ENCODE measurements around the gene AHSA1. TPM values are rescaled to one million over a fixed set of nuclear protein-coding genes. Genes with fewer than 3 reads are reported as not detected.

Gene AHSA1
- total RNA-seq, 2 experiments from 2014 or later, result 152 to 162 TPM

- H3K27me3 Mint-ChIP-seq, result no peaks in the 10 kb centered on the region
- no peak overlapping the region for H3K4me3 Mint-ChIP-seq
Measured at GRCh38 chr14:77478029-77478428, 20.1 kb downstream of the AHSA1 start.

DNA sequence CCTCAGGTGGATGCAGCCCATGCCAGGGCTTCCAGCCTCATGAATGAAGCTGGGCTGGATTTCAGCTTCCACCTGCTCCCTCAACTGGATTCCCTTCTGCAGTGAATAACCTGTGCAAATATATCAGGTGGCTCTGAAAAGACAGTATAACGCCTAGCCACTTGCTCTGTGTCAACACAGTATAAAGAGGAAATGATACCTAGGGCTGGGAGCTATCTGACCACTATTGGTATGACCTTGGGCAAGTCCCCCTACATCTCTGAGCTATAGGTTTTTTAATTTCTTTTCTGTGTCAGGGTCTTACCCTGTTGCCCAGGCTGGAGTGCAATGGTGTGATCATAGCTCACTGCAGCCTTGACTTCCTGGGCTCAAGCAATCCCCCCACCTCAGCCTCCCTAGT, 20.9 kb downstream of the AHSA1 start:
- Mint-ChIP-seq H3K4me3 (no peak overlapping the region), H3K9me3 (no peaks in the 10 kb centered on the region), H3K4me1 (no peaks in the 10 kb centered on the region), H3K27ac (no peak overlapping the region), H3K36me3 (ENCODE audit: low read depth) (no peaks in the 10 kb centered on the region), H3K27me3 (no peaks in the 10 kb centered on the region)
- CTCF ChIA-PET, result interaction anchor here (0.6 to 1.6 kb wide), 2 partner anchors 20 to 1424 kb away, joined by 3 to 4 read pairs; no protein-coding TSS in a partner anchor
- DNase-seq, result no peak
- POLR2A ChIA-PET, result no interaction called here

More at GRCh38 chr14:77478029-77478428, 20.1 kb downstream of the AHSA1 start:
- H3K4me1 Mint-ChIP-seq, result no peaks in the 10 kb centered on the region
- ChIA-PET CTCF (interaction anchor here (1.6 kb wide), 1 partner anchor 19 kb away, joined by 4 read pairs; no protein-coding TSS in a partner anchor), POLR2A (no interaction called here)
- DNase-seq, result no peak
- H3K36me3 Mint-ChIP-seq (ENCODE audit: low read depth), result no peaks in the 10 kb centered on the region
- no peak overlapping the region for H3K27ac Mint-ChIP-seq
- H3K9me3 Mint-ChIP-seq, result no peaks in the 10 kb centered on the region

DNA sequence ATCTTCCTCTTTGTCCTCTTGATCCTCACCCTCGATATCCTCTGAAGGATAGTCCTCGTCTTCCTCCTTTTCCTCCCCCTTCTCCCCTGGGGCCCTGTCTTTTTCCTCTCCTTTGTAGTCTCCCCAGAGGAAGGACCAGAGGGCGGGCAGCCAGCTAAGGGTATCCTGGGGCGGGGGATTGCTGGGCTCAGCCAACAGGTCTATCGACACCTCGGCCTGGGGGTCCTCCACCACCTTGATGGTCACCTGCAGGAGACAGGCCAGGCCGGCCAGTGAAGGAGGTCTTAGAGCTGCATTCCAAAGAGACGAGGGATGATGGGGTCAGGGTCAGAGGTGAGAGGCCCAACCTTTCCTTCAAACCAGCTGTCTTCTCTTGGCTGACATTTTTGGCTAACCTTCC, 24.5 kb downstream of the AHSA1 start:
- H3K36me3 Mint-ChIP-seq (ENCODE audit: low read depth), result no peaks in the 10 kb centered on the region
- no peak overlapping the region for H3K27ac Mint-ChIP-seq
- no peak overlapping the region for H3K4me3 Mint-ChIP-seq
- no peaks in the 10 kb centered on the region for H3K9me3 Mint-ChIP-seq
- CTCF ChIA-PET, result no interaction called here
- POLR2A ChIA-PET, result no interaction called here
- no peak for DNase-seq
- H3K4me1 Mint-ChIP-seq, result no peaks in the 10 kb centered on the region
- no peaks in the 10 kb centered on the region for H3K27me3 Mint-ChIP-seq

DNA sequence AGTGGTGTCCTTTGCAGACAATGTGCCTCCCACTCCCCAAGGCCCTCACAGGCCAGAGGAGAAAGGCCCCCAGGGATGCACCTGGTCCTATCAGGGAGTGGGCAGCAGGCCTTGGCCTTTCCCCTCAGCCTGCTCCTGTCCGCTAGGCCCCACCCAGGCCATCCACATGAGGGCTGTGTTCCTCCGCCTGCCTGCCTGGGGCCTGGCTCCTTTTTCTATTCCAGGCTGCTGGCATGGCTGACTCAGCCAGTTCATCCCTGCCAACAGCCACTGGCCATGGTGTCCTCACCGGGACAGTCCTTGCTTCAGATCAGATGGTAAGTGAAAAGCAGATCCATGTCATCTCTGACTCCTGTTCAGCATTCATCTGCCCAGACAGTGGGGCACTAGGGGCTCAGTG, 27.4 kb downstream of the AHSA1 start:
- Mint-ChIP-seq H3K27ac (no peak overlapping the region), H3K4me3 (no peak overlapping the region), H3K27me3 (no peaks in the 10 kb centered on the region), H3K9me3 (no peaks in the 10 kb centered on the region), H3K4me1 (no peaks in the 10 kb centered on the region), H3K36me3 (ENCODE audit: low read depth) (no peaks in the 10 kb centered on the region)
- no peak for DNase-seq
- ChIA-PET CTCF (no interaction called here), POLR2A (no interaction called here)

DNA sequence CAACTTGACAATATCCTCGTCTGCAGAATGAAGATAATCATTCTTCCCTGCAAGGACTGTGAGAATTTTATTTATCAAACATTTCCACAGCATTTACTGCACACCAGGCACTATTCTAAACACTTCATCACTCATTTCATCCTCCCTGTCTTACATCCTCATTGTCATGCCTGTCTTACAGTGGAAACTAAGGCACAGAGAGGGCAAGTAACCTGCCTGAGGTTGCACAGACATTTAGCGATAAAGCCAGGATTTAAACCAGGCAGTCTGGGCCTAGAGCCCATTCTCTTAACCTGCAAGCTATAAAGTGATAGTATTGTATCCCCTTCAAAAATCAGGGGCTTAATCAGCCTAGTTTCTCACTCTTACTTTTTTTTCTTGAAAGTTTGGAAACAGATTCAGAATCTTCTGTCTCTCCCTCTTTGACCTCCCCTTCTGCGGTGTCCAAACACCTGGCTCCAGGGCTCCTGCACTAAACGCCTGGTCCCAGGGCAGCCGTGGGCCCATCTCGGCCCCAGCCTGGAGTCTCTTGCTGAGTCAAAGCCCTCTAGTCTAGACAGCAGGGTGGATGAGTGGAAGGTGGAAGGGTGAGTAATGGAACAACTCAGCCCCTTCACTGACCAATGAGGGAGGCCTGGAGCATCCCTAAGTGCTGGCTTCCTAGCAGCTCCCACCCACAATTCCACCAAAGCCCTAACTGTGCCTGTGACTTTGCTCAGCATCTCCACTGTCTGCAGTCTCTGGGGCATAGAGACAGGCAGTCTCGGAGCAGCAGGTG, 28.2 kb downstream of the AHSA1 start:
- H3K27ac Mint-ChIP-seq, result no peak overlapping the region
- no peaks in the 10 kb centered on the region for H3K9me3 Mint-ChIP-seq
- no peaks in the 10 kb centered on the region for H3K27me3 Mint-ChIP-seq
- CTCF ChIA-PET, result no interaction called here
- H3K4me3 Mint-ChIP-seq, result no peak overlapping the region
- H3K36me3 Mint-ChIP-seq (ENCODE audit: low read depth), result no peaks in the 10 kb centered on the region
- H3K4me1 Mint-ChIP-seq, result no peaks in the 10 kb centered on the region
- POLR2A ChIA-PET, result no interaction called here
- DNase-seq, result no peak

- no peaks in the 10 kb centered on the region for H3K4me1 Mint-ChIP-seq
- no peak overlapping the region for H3K4me3 Mint-ChIP-seq
- no peak for DNase-seq
- no peaks in the 10 kb centered on the region for H3K9me3 Mint-ChIP-seq
- ChIA-PET POLR2A (no interaction called here), CTCF (no interaction called here)
- no peak overlapping the region for H3K27ac Mint-ChIP-seq
- H3K36me3 Mint-ChIP-seq (ENCODE audit: low read depth), result no peaks in the 10 kb centered on the region
- H3K27me3 Mint-ChIP-seq, result no peaks in the 10 kb centered on the region
Measured at GRCh38 chr14:77488558-77488957, 30.7 kb downstream of the AHSA1 start.

GRCh38 chr14:77489041-77489440, 31.1 kb downstream of the AHSA1 start:
- no peaks in the 10 kb centered on the region for H3K36me3 Mint-ChIP-seq (ENCODE audit: low read depth)
- no peak overlapping the region for H3K27ac Mint-ChIP-seq
- H3K4me1 Mint-ChIP-seq, result no peaks in the 10 kb centered on the region
- no peaks in the 10 kb centered on the region for H3K9me3 Mint-ChIP-seq
- no peaks in the 10 kb centered on the region for H3K27me3 Mint-ChIP-seq
- POLR2A ChIA-PET, result no interaction called here
- H3K4me3 Mint-ChIP-seq, result no peak overlapping the region
- no peak for DNase-seq
- CTCF ChIA-PET, result no interaction called here

- H3K36me3 Mint-ChIP-seq (ENCODE audit: low read depth), result no peaks in the 10 kb centered on the region
Measured at GRCh38 chr14:77490347-77490986, 32.6 kb downstream of the AHSA1 start.

DNA sequence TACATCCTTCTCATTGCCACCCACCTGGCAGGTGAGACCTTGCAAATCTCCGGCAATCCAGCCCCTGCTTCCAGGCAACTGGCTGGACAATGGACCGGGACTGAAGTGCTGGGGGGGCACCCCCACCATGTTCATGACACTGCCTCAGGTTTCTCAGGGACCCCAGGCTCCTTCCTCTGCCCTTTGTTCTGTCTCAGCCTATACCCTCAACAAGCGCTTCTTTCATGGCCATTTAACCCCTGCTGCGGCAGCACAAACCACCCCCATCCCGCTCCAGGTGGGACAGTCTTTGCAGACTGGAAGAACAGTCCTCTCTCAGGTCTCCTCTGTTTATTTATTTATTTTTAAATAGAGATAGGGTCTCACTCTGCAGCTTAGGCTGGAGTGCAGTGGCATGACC, 33.2 kb downstream of the AHSA1 start:
- peaks cover 4% of the 10 kb centered on the region for H3K27me3 Mint-ChIP-seq
- DNase-seq, result no peak
- H3K4me3 Mint-ChIP-seq, result no peak overlapping the region
- H3K4me1 Mint-ChIP-seq, result no peaks in the 10 kb centered on the region
- ChIA-PET CTCF (no interaction called here), POLR2A (no interaction called here)
- no peak overlapping the region for H3K27ac Mint-ChIP-seq
- H3K9me3 Mint-ChIP-seq, result no peaks in the 10 kb centered on the region
- H3K36me3 Mint-ChIP-seq (ENCODE audit: low read depth), result no peaks in the 10 kb centered on the region

More at GRCh38 chr14:77490347-77490986, 32.6 kb downstream of the AHSA1 start:
- CTCF ChIA-PET, result no interaction called here
- Mint-ChIP-seq H3K4me3 (no peak overlapping the region), H3K27ac (no peak overlapping the region), H3K27me3 (peaks cover under 1% of the 10 kb centered on the region), H3K4me1 (no peaks in the 10 kb centered on the region), H3K9me3 (no peaks in the 10 kb centered on the region)
- POLR2A ChIA-PET, result no interaction called here
- no peak for DNase-seq

GRCh38 chr14:77495334-77495733, 37.4 kb downstream of the AHSA1 start:
- H3K4me3 Mint-ChIP-seq, result no peak overlapping the region
- peaks cover 26% of the 10 kb centered on the region for H3K27me3 Mint-ChIP-seq
- no peaks in the 10 kb centered on the region for H3K36me3 Mint-ChIP-seq (ENCODE audit: low read depth)
- peaks cover 6% of the 10 kb centered on the region for H3K4me1 Mint-ChIP-seq
- H3K27ac Mint-ChIP-seq, result no peak overlapping the region
- DNase-seq, result no peak
- no peaks in the 10 kb centered on the region for H3K9me3 Mint-ChIP-seq
- ChIA-PET CTCF (no interaction called here), POLR2A (no interaction called here)

GRCh38 chr14:77498120-77498979, 40.5 kb downstream of the AHSA1 start, which contains the start of gene ISM2:
Gene ISM2 (minus strand): TSS chr14:77498816. CDS start chr14:77498793, 23 bp downstream.
- H3K4me3 Mint-ChIP-seq, result peak within 1 kb of the TSS; percentile 56

DNA sequence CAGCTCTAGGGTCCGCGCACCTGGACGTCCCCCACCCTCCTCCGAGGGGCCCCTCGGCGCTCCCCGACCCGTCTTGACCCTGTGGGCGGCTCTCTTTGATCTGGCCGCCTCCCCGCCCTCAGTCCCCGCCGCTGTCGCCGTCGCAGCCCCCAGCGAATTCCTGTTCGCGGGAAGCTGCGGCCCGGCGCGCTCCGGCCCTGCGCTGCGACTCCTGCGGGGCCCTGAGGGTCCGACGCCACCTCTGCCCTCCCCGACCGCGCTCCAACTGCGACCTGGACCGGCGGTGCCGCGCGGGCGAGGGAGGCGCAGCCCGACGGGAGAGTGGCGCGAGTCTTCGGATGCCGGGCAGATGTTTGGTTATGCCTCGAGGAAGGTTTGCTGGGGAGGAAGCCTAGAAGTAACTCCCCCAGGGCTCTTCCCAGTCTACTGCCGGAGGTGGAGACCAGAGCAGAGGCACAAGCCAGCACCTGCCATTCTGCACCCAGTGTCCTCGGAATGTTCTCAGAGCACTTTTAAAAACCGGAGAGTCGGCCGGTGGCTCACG, 41.2 kb downstream of the AHSA1 start:
- peaks cover 6% of the 10 kb centered on the region for H3K4me1 Mint-ChIP-seq
- CTCF ChIA-PET, result no interaction called here

More at GRCh38 chr14:77498120-77498979, 40.5 kb downstream of the AHSA1 start, which contains the start of gene ISM2:
- DNase-seq, result peak; percentile 42
- Mint-ChIP-seq H3K27me3 (peaks cover 31% of the 10 kb centered on the region), H3K4me1 (peaks cover 6% of the 10 kb centered on the region), H3K9me3 (peaks cover 5% of the 10 kb centered on the region), H3K36me3 (ENCODE audit: low read depth) (no peaks in the 10 kb centered on the region), H3K27ac (no peak within 1 kb of the TSS)
- CTCF ChIA-PET, result no interaction called here
- POLR2A ChIA-PET, result no interaction called here

More for the DNA sequence above, 41.2 kb downstream of the AHSA1 start:
- H3K9me3 Mint-ChIP-seq, result peaks cover 5% of the 10 kb centered on the region
- POLR2A ChIA-PET, result no interaction called here
- no peak for DNase-seq
- no peaks in the 10 kb centered on the region for H3K36me3 Mint-ChIP-seq (ENCODE audit: low read depth)
- peak overlapping the region; percentile 34 for H3K4me3 Mint-ChIP-seq
- peaks cover 31% of the 10 kb centered on the region for H3K27me3 Mint-ChIP-seq
- no peak overlapping the region for H3K27ac Mint-ChIP-seq

All from activated CD4-positive, alpha-beta memory T cell treated with anti-CD3 and anti-CD28 coated beads, Interleukin-2, amount 10 ng/mL, durations not matched to agents 7 days and 5 days (primary cell).